H54 (cell line): Measurements from ENCODE around the gene GPRC5A.

Source experiments
- DNase-seq: peaks from one replicate; pipeline ENCODE4 v3.0.0; 2011; ENCODE audit warnings: low spot score, mixed read lengths; ENCODE audit not compliant: insufficient read length
- FAIRE-seq: peaks from 3 replicates; lab custom pipeline; 2011; peaks lifted over from hg19 to GRCh38; lab: Jason Lieb, UNC
- POLR2A ChIP-seq: IDR thresholded peaks from 2 replicates; pipeline ENCODE4 v1.6.1; 2011; ENCODE audit warnings: low read depth, mild to moderate bottlenecking, low read length

Gene GPRC5A

DNA sequence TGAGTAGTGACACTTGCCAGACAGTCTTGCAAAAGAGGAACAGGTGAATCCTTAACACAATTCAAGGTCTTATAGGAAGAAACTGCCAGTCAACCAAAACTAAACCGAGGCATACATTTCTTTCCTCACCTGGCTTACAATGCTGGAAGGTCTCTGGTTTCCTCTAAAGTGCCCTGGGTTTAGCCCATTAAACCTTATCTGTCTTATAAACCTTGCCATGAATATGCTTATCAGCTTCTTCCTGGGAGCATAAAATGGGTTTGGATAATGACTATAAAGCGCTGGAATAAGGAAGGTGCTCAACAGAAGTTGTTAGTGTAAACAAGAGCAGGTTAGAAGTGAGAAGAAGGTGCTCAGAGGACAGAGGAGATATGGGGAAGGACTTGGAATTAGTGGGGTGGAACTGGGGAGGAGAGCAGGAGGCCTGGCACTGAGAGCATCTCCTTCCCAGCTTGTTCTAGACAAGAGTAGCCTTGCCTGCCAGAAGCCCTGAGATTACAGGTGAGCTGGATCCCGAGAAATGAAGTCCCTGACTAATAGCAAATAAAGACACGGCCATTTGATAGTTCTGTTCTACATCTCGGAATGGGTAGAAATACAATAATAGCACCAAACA, 14.1 kb upstream of the GPRC5A start:
- FAIRE-seq (no peak), DNase-seq (no peak)
- TF ChIP-seq POLR2A = no peak

DNA sequence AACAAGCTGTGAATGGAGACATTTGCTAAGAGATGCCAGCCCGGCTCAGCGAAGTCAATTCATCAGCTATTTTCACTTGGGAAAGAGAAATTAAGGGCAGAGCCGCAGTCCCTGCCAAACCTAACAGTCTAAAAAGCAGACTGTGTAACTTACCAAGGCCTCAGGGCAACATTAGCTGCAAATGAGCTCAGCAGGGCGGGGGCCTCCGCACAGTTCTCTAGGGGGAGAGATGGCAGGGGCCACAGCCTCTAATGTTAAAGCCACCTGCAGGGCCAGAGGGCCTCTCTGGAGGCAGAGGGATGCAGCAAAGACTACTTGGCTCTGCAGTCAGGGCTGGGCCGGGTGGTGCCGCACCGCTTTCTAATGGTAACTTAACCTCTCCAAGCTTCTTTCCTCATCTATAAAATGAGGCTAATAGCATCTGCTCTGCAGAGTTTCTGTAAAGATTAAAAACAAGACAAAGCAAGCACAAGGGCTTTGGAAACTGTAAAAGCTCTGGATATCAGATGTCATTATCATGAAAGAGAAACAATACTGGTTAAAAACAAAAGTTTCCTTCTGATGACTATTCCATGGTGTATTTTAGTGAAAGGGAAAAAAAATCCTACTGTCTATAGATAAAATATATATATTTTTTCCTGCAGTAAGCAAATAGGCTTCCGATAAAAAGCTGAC, 13.4 kb upstream of the GPRC5A start:
- no peak for TF ChIP-seq POLR2A
- DNase-seq (no peak), FAIRE-seq (no peak)

DNA sequence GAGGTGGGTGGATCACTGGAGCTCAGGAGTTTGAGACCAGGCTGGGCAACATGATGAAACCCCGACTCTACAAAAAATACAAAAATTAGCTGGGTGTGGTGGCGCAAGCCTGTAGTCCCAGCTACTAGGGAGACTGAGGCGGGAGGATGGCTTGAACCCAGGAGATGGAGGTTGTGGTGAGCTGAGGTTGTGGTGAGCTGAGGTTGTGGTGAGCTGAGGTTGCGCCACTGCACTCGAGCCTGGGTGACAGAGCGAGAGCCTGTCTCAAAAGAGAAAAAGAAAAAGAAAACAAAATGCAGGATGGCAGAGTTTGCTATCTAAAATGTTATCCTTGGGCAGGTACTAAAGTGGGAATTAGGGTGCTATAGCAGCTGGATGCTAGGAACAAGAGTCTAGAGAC, 10.8 kb upstream of the GPRC5A start:
- no peak for TF ChIP-seq POLR2A
- no peak for DNase-seq

DNA sequence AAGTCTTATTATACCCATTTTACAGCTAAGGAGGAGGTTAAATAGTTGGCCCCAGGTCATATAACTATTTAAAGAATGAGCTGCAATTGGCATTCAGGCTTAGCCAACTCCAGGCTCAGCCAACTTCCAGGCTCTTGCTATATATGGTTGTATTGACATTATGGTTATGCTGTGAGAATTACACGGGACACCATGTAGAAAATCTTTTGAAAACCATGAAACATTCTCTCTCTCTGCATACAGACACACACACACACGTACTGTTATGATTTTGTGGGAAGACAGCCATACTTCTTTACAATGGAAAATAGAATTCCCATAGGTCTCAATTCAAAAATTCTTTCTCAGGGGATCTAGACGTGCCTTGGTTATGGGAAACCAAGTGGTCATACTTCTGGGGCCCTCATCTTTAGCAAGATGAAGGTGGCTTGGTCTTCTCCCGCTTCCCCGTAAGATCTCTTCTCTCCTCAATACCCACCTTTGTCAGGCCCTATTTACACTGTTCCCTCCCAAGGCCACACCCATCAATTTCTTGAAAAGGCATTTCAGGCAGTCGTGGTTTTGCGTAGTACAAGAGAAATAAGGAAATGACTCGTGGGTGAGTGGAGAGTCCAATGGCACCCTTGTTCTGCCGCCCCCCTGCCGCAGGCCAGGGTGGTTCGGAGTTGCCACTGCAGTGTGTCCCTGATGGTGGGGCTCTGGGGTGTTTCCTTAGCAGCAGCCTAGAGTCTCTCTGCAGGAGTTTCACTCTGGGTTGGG, 10.0 kb upstream of the GPRC5A start:
- DNase-seq (peak; percentile 35), FAIRE-seq (peak; percentile 87)
- TF ChIP-seq POLR2A = no peak

More for the DNA sequence above, 10.8 kb upstream of the GPRC5A start:
- no peak for FAIRE-seq

DNA sequence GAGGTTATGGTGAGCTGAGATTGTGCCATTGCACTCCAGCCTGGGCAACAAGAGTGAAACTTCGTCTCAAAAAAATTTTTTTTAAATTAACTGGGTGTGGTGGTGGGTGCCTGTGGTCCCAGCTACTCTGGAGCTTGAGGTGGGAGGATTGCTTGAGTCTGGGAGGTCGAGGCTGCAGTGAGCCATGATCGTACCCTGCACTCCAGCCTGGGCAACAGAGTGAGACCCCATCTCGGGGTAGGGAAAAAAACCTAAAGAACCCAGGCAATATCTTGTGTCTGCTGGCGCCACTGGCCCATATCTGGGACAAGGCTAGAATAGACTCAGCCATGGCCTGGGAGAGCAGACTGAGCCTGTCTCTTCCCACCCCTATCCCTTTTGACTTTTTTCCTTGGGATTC, 9.1 kb upstream of the GPRC5A start:
- no peak for DNase-seq
- no peak for TF ChIP-seq POLR2A
- FAIRE-seq = no peak

DNA sequence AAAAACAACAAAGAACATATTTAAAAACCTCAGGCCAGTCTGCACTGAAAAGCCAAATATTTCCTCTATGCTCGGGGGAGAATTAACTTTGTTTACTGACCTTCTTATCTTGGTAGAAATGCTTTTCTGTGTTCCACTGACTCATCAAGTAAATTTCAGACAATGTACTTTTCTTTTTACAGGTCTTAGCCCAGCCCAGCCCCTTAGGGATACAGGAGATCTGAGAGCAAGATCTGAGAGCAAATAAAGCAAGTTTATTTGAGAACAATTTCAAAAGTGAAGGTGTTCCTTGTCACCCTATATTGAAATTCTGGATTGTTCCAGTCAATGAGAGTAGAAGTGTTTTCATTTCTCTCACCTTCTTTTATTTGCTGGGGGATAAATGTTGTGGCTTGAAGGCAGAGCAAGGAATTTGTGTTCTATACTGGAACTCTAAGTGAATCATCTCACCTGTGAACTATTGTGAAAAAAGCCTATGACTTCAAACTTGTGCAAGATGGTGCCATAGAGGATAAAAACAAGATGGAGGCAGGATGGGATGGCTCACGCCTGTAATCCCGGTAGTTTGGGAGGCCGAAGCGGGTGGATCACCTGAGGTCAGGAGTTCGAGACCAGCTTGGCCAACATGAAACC, 7.9 kb upstream of the GPRC5A start:
- TF ChIP-seq POLR2A = no peak
- DNase-seq (no peak), FAIRE-seq (no peak)

DNA sequence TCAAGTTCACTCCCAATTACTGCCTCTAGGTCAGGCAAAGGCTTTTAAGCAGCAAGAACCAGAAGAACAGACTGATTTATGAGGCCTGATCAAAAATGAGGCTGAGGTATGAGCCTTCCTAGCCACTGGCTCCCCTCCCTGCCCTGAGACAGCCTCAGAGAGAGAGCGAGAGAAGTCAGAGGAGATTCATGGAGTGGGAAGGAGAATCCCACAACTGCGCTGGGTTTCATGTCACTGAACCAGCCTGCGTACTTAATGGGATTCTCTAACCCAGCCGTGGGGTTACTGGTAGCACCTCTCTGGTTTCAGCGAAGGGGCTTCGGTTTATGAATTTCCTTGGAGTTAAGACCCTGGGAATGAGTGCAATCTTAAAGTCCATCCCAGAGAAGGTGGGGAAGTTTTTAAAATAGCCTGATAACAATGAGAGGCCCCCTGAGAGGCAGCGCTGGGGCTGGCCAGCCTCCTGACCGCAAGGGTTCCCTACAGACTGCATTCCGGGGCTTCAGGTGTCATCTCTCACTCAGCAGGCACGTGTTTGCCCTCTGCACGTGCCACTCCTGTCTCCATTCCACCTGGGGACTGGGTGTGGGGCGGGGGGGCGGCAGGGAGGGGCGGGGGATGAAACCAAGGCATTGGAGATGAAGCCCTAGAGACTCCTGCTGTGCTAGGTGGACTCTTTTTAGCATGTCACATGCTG, 6.1 kb upstream of the GPRC5A start:
- no peak for DNase-seq
- FAIRE-seq = no peak
- no peak for TF ChIP-seq POLR2A

DNA sequence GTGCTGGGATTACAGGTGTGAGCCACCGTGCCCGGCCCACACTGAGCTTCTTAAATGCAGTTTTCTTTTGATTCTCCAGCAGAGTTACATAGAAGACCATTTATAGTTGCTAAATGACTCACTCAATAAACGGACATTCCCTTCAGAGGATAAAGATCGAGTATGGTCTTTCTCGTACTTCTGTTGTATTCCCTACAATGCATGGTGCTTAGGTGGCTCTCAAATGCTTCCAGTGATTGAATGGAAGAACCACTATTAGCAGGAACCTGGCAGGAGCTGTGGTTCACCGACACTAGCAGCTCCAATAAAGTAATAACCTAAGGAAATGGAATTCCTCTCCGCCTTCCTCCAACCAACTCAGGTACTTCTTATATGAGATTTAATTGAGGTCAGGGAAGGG, 3.9 kb upstream of the GPRC5A start:
- TF ChIP-seq POLR2A = no peak
- FAIRE-seq = no peak
- no peak for DNase-seq

DNA sequence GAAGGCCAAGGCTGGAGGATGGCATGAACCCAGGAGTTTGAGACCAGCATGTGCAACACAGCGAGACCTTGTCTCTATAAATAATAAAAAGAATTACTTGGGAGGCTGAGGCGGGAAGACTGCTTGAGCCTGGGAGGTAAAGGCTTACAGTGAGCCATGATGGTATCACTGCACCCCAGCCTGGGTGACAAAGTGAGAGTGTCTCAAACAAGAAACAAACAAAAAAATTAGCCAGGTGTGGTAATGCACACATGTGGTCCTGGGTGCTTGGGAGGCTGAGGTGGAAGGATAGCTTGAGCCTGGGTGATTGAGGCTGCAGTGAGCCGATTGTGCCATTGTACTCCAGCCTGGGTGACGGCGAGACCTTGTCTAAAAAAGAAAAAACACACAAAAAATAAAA, 1.7 kb upstream of the GPRC5A start:
- no peak for FAIRE-seq
- TF ChIP-seq POLR2A = no peak
- no peak for DNase-seq

DNA sequence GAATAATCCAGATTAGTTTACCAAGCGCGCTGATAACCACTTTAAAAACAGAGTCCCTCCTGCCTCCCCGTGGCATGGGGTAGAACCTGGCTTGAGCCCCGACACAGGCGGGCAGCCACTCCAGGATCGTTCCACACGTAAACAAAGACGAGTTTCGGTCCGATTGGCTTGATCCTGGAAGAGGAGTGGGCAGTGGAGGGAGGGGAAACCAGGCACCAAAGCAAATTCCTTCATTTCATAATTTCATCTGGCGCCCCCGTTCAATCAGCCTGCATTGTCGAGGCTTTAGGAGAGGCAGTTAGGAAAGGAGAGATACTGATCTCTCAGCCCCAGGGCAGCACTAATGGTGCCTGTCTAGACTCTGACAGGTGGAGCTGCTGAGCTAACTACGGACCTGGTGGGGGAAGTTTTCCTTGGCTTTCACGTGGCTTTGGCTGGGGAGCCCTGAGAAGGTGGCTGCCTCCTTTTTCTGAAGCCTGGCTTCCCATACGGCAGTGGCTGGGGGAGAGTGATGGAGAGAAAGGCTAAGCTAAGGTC, 751 bp upstream of the GPRC5A start:
- FAIRE-seq (no peak), DNase-seq (no peak)

DNA sequence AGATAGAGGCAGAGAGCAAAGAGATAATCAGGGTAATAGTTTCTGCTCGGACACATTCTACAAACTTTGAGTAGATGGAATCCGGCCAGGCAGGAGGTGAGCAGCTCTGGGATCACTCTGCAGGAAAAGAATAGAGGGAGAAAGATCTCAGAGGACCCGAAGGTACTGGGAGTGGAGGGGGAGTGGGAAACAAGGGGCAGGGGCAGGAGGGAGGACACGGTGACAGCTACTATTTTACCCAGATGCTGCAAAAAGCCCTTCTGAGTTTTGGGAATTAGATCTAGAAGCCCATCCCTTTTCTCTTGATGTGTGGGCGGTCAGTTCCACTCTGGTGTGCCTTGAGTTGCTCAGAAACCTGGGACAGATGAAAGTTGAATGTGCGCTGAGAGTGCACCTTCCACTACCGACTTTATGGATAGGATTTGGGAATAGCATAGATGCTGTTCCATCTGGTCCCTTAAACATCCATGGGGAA, 556 bp downstream of the GPRC5A start:
- TF ChIP-seq POLR2A = no peak
- DNase-seq = no peak
- no peak for FAIRE-seq

More for the DNA sequence above, 751 bp upstream of the GPRC5A start:
- TF ChIP-seq POLR2A = no peak

DNA sequence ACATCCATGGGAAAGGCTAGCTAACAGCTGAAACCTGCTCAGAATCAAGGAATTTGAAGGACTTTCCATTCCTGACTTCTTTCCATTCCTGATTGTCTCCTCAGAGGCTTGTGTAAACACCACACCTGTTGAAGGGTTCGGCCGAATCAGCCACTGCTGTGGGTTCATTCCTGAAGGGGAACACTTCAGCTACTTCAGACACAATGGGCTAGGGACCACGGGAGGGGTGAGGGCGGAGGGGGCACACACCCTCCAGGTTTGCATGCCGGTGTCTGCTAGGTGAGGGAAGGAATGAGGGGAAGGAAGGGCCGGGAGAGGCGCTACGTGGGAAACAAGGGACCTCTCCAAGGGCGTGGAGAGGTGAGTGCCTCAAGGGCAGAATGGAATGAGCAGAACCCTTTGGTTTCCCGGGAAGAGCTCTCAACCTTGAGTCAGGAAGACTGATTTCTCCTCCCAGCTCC, 1.3 kb downstream of the GPRC5A start:
- TF ChIP-seq POLR2A = no peak
- DNase-seq (no peak), FAIRE-seq (no peak)

DNA sequence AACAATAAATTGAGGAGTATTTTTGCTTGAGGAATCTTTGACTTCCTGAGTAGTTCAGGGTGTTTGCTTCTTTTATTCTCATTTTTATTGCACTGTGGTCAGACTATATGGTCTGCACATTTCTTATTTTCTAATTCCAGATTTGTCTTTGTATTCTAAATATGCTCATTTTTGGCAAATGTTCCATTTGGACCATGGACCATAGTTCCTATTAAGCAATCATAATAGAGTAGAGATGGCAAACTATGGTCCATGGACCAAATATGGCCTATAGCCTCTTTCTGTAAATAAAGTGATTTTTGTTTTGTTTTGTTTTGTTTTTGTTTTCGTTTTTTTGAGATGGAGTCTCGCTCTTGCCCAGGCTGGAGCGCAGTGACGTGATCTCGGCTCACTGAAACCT, 2.1 kb downstream of the GPRC5A start:
- DNase-seq (no peak), FAIRE-seq (no peak)
- TF ChIP-seq POLR2A = no peak
